HepG2 (cell line): ENCODE measurements around the gene MBTPS1. TPM values are rescaled to one million over a fixed set of nuclear protein-coding genes. Genes with fewer than 3 reads are reported as not detected.

Experiments
- AGO2 ChIP-seq: fragments of 200-400 bp; formaldehyde crosslinking; optimal IDR thresholded peaks from 2 replicates; pipeline ENCODE3; 2017; ENCODE audit warnings: mild to moderate bottlenecking, low read depth, low read length, moderate library complexity
- ARHGAP35 ChIP-seq: sonication (generic); formaldehyde crosslinking; IDR thresholded peaks from 2 replicates; pipeline ENCODE4 v1.9.0; 2022; ENCODE audit warnings: mild to moderate bottlenecking, inconsistent platforms, moderate library complexity, missing genetic modification reagents, borderline replicate concordance
- ASH2L ChIP-seq: fragments of 300-600, 200-600 bp; sonication (generic); IDR thresholded peaks from 2 replicates; pipeline ENCODE4 v1.7.0; 2017; ENCODE audit warnings: low read depth, mild to moderate bottlenecking, moderate library complexity, mixed read lengths, low read length; ENCODE audit not compliant: insufficient read length
- BHLHE40 ChIP-seq: IDR thresholded peaks from 2 replicates; pipeline ENCODE4 v1.6.1; 2011; ENCODE audit warnings: low read length, improper control_type of control experiment
- EEA1 ChIP-seq: sonication (generic); formaldehyde crosslinking; IDR thresholded peaks from 2 replicates; pipeline ENCODE4 v1.5.1; 2020; ENCODE audit warnings: mild to moderate bottlenecking, missing genetic modification reagents, borderline replicate concordance
- HDAC6 ChIP-seq: fragments of 200-600 bp; sonication (generic); IDR thresholded peaks from 2 replicates; pipeline ENCODE4 v1.7.0; 2017; ENCODE audit warnings: mild to moderate bottlenecking, antibody characterized with exemption, low read length, low read depth
- IRX3 ChIP-seq: sonication (generic); formaldehyde crosslinking; IDR thresholded peaks from 2 replicates; pipeline ENCODE4 v1.8.1; 2023; ENCODE audit warnings: mild to moderate bottlenecking, low read depth, missing genetic modification reagents, borderline replicate concordance
- NAIF1 ChIP-seq: sonication (generic); formaldehyde crosslinking; IDR thresholded peaks from 2 replicates; pipeline ENCODE4 v1.5.0; 2020; ENCODE audit warnings: mild to moderate bottlenecking, missing genetic modification reagents, borderline replicate concordance
- PHF21A ChIP-seq: sonication (generic); formaldehyde crosslinking; IDR thresholded peaks from 2 replicates; pipeline ENCODE4 v1.5.0; 2020; ENCODE audit warnings: mild to moderate bottlenecking, missing genetic modification reagents
- POLR2A ChIP-seq, 2 experiments: IDR thresholded peaks; 2 replicates each; pipeline ENCODE4 v1.6.1; 2011; ENCODE audit warnings: low read depth in 2 of 2, low read length in 2 of 2, mild to moderate bottlenecking in 1 of 2, moderate library complexity in 1 of 2; ENCODE audit not compliant: insufficient read depth in 1 of 2
- REXO4 ChIP-seq: sonication (generic); formaldehyde crosslinking; IDR thresholded peaks from 2 replicates; pipeline ENCODE4 v1.8.0; 2022; ENCODE audit warnings: missing genetic modification reagents, mild to moderate bottlenecking, borderline replicate concordance
- SIN3A ChIP-seq: IDR thresholded peaks from 2 replicates; pipeline ENCODE4 v1.6.1; 2011; ENCODE audit warnings: low read depth, mild to moderate bottlenecking, control low read depth, low read length, borderline replicate concordance
- SNAPC2 ChIP-seq: sonication (generic); formaldehyde crosslinking; IDR thresholded peaks from 2 replicates; pipeline ENCODE4 v1.8.1; 2022; ENCODE audit warnings: mild to moderate bottlenecking, missing genetic modification reagents
- ZC3H13 ChIP-seq: sonication (generic); formaldehyde crosslinking; IDR thresholded peaks from 2 replicates; pipeline ENCODE4 v1.8.1; 2023; ENCODE audit warnings: mild to moderate bottlenecking, missing genetic modification reagents, moderate library complexity
- ZNF20 ChIP-seq: sonication (generic); formaldehyde crosslinking; IDR thresholded peaks from 2 replicates; pipeline ENCODE4 v1.4.0; 2020; ENCODE audit warnings: mild to moderate bottlenecking, moderate library complexity, missing genetic modification reagents
- ZNF205 ChIP-seq: IDR thresholded peaks from 2 replicates; pipeline ENCODE4 v1.6.1; 2018; ENCODE audit warnings: missing biosample characterization, missing genetic modification reagents
- ZNF224 ChIP-seq: sonication (generic); formaldehyde crosslinking; IDR thresholded peaks from 2 replicates; pipeline ENCODE4 v1.5.0; 2020; ENCODE audit warnings: mild to moderate bottlenecking, missing genetic modification reagents
- ZNF331 ChIP-seq: sonication (generic); formaldehyde crosslinking; IDR thresholded peaks from 2 replicates; pipeline ENCODE4 v1.4.0; 2020; ENCODE audit warnings: missing genetic modification reagents
- ZNF460 ChIP-seq: sonication (generic); formaldehyde crosslinking; IDR thresholded peaks from 2 replicates; pipeline ENCODE4 v1.5.1; 2020; ENCODE audit warnings: missing genetic modification reagents, mild to moderate bottlenecking, borderline replicate concordance
- ZNF558 ChIP-seq: sonication (generic); formaldehyde crosslinking; IDR thresholded peaks from 2 replicates; pipeline ENCODE4 v1.9.0; 2022; ENCODE audit warnings: mild to moderate bottlenecking, missing genetic modification reagents, borderline replicate concordance
- ZNF775 ChIP-seq: sonication (generic); formaldehyde crosslinking; IDR thresholded peaks from 2 replicates; pipeline ENCODE4 v1.4.0; 2020; ENCODE audit warnings: missing genetic modification reagents, mild to moderate bottlenecking, moderate library complexity, borderline replicate concordance
- ZNF816 ChIP-seq: sonication (generic); formaldehyde crosslinking; IDR thresholded peaks from 2 replicates; pipeline ENCODE4 v1.8.0; 2022; ENCODE audit warnings: missing genetic modification reagents, mild to moderate bottlenecking, borderline replicate concordance
- ZNF891 ChIP-seq: sonication (generic); formaldehyde crosslinking; IDR thresholded peaks from 2 replicates; pipeline ENCODE4 v1.5.0; 2020; ENCODE audit warnings: mild to moderate bottlenecking, missing genetic modification reagents
- polyA plus RNA-seq, 8 experiments: library from polyadenylated mRNA; depleted of rRNA in 3 of 8; stranded (reverse) in 7 of 8; unstranded in 1 of 8; fragments of >200 nt; fragmentation: Illumina TruSeq in 4 of 8; extraction: Trizol in 4 of 8; gene quantifications; 2 replicates each; pipeline versions ENCODE4 v1.2.1 to v1.2.3, GENCODE V29; 2011 to 2016; ENCODE audit warnings: low read depth in 4 of 8, missing spikeins in 1 of 8, mixed read lengths in 1 of 8; ENCODE audit not compliant: insufficient read depth in 1 of 8
- total RNA-seq, 5 experiments: library from RNA; depleted of rRNA; stranded (reverse); fragments of >200 nt; fragmentation: Illumina TruSeq; extraction: Trizol; gene quantifications; 2 replicates each; pipeline ENCODE4 v1.2.3, GENCODE V29; 2016; ENCODE audit warnings: low read depth in 1 of 5
- TF ChIP-seq, protein P1 (sequence below): sonication (generic); formaldehyde crosslinking; IDR thresholded peaks from 2 replicates; pipeline ENCODE4 v1.8.1; 2023; ENCODE audit warnings: mild to moderate bottlenecking, inconsistent platforms, moderate library complexity, missing genetic modification reagents, borderline replicate concordance
- TF ChIP-seq, protein P2 (sequence below): sonication (generic); formaldehyde crosslinking; IDR thresholded peaks from 2 replicates; pipeline ENCODE4 v1.9.0; 2021; ENCODE audit warnings: missing genetic modification reagents, mild to moderate bottlenecking, borderline replicate concordance
- TF ChIP-seq, protein P3 (sequence below): conservative IDR thresholded peaks from 2 replicates; pipeline ENCODE4 v1.6.1; 2018; ENCODE audit warnings: missing genetic modification reagents
- TF ChIP-seq, protein P4 (sequence below): sonication (generic); formaldehyde crosslinking; IDR thresholded peaks from 2 replicates; pipeline ENCODE4 v1.8.0; 2022; ENCODE audit warnings: mild to moderate bottlenecking, missing genetic modification reagents

Gene MBTPS1
- total and polyA plus RNA-seq, 2 of the 13 experiments (the other 11 are each of a cell fraction or from before 2014, with no cell fraction given): 56.7 to 91.3 TPM

DNA sequence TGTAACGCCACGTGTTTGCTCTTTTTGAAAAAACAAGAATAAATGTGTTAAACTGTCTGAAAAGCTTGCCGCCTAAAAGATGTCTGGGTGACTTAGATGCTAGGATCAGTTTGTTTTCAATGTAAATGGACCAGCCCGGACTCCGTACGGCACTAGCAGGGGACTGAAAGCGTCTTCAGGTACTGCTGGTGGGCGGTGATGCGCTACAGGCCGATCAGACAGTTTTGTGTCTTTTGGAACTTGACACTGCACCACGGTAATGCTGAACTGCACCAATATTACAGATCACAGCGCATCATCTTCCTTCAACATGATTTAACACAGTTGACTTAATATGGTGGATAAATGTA, 727 bp upstream of the MBTPS1 start (continued):
- TF ChIP-seq, protein P1, sequence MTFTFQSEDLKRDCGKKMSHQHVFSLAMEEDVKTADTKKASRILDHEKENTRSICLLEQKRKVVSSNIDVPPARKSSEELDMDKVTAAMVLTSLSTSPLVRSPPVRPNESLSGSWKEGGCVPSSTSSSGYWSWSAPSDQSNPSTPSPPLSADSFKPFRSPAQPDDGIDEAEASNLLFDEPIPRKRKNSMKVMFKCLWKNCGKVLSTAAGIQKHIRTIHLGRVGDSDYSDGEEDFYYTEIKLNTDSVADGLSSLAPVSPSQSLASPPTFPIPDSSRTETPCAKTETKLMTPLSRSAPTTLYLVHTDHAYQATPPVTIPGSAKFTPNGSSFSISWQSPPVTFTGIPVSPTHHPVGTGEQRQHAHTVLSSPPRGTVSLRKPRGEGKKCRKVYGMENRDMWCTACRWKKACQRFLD (CRISPR knock-in tag): peak; percentile 11; the same call in 1 of the 2 replicates
- TF ChIP-seq ZNF816 (CRISPR knock-in tag): no peak
- peak; percentile 25 for TF ChIP-seq ZNF891 (CRISPR knock-in tag)
- 0 out of 2 replicates have a peak, but pooled peaks have one; percentile 14 for TF ChIP-seq BHLHE40
- TF ChIP-seq ASH2L: no peak
- 0 out of 2 replicates have a peak, but pooled peaks have one; percentile 32 for TF ChIP-seq ZNF224
- 0 out of 2 replicates have a peak, but pooled peaks have one; percentile 82 for TF ChIP-seq SNAPC2 (CRISPR knock-in tag)
- TF ChIP-seq IRX3: peak; percentile 52; the same call in 1 of the 2 replicates
- TF ChIP-seq ZNF205 (CRISPR knock-in tag): no peak
- TF ChIP-seq PHF21A: peak; percentile 26; the same call in 1 of the 2 replicates
- no peak for TF ChIP-seq ZNF460 (CRISPR knock-in tag)
- TF ChIP-seq ZNF20 (CRISPR knock-in tag): no peak
- TF ChIP-seq AGO2: no peak
- 0 out of 2 replicates have a peak, but pooled peaks have one; percentile 65 for TF ChIP-seq ZNF558 (CRISPR knock-in tag)
- 0 out of 2 replicates have a peak, but pooled peaks have one; percentile 31 for TF ChIP-seq ZNF775 (CRISPR knock-in tag)
- TF ChIP-seq EEA1: peak; percentile 4; the same call in 1 of the 2 replicates
- TF ChIP-seq ARHGAP35: no peak
- TF ChIP-seq HDAC6: no peak
- TF ChIP-seq REXO4 (CRISPR knock-in tag): no peak
- TF ChIP-seq, protein P2, sequence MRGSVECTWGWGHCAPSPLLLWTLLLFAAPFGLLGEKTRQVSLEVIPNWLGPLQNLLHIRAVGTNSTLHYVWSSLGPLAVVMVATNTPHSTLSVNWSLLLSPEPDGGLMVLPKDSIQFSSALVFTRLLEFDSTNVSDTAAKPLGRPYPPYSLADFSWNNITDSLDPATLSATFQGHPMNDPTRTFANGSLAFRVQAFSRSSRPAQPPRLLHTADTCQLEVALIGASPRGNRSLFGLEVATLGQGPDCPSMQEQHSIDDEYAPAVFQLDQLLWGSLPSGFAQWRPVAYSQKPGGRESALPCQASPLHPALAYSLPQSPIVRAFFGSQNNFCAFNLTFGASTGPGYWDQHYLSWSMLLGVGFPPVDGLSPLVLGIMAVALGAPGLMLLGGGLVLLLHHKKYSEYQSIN (CRISPR knock-in tag): no peak
- TF ChIP-seq, protein P3, sequence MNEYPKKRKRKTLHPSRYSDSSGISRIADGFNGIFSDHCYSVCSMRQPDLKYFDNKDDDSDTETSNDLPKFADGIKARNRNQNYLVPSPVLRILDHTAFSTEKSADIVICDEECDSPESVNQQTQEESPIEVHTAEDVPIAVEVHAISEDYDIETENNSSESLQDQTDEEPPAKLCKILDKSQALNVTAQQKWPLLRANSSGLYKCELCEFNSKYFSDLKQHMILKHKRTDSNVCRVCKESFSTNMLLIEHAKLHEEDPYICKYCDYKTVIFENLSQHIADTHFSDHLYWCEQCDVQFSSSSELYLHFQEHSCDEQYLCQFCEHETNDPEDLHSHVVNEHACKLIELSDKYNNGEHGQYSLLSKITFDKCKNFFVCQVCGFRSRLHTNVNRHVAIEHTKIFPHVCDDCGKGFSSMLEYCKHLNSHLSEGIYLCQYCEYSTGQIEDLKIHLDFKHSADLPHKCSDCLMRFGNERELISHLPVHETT: no peak
- no peak for TF ChIP-seq ZNF331 (CRISPR knock-in tag)
- TF ChIP-seq SIN3A: peak; percentile 72; the same call in 1 of the 2 replicates
- peak; percentile 86 for TF ChIP-seq ZC3H13 (CRISPR knock-in tag)
- TF ChIP-seq POLR2A (IDR thresholded peaks at IDR 0.05; ENCODE audit: insufficient read depth in 1 of 2, low read depth in 2 of 2, low read length in 2 of 2): no peak
- TF ChIP-seq, protein P4, sequence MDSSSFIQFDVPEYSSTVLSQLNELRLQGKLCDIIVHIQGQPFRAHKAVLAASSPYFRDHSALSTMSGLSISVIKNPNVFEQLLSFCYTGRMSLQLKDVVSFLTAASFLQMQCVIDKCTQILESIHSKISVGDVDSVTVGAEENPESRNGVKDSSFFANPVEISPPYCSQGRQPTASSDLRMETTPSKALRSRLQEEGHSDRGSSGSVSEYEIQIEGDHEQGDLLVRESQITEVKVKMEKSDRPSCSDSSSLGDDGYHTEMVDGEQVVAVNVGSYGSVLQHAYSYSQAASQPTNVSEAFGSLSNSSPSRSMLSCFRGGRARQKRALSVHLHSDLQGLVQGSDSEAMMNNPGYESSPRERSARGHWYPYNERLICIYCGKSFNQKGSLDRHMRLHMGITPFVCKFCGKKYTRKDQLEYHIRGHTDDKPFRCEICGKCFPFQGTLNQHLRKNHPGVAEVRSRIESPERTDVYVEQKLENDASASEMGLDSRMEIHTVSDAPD: peak; percentile 31; the same call in 1 of the 2 replicates
- peak; percentile 79; the same call in 1 of the 2 replicates for TF ChIP-seq NAIF1 (CRISPR knock-in tag)
